ENCODE results near the gene RHO. TPM values are rescaled to one million over a fixed set of nuclear protein-coding genes. Genes with fewer than 3 reads are reported as not detected.

RHO gene
- polyA plus RNA-seq, 3 donors = 0.07 to 0.34 (median 0.10) TPM

DNA sequence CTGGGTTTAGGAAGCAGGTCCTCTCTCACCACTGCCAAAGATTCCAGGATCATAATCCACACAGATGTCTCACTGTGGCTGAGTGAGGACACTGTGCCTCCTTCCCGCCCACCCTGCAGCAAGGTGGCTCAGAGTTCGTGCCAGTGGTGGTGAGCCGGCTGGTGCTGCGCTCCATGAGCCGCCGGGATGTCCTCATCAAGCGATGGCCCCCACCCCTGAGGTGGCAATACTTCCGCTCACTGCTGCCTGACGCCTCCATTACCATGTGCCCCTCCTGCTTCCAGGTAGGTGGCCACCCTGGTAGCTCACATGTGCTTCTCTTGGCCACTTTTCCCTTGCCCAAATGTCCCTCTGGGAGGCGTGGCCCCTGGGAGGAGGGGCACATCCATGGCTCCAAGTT is 9.0 kb upstream of the RHO start:
- DNase-seq = no peak

DNA sequence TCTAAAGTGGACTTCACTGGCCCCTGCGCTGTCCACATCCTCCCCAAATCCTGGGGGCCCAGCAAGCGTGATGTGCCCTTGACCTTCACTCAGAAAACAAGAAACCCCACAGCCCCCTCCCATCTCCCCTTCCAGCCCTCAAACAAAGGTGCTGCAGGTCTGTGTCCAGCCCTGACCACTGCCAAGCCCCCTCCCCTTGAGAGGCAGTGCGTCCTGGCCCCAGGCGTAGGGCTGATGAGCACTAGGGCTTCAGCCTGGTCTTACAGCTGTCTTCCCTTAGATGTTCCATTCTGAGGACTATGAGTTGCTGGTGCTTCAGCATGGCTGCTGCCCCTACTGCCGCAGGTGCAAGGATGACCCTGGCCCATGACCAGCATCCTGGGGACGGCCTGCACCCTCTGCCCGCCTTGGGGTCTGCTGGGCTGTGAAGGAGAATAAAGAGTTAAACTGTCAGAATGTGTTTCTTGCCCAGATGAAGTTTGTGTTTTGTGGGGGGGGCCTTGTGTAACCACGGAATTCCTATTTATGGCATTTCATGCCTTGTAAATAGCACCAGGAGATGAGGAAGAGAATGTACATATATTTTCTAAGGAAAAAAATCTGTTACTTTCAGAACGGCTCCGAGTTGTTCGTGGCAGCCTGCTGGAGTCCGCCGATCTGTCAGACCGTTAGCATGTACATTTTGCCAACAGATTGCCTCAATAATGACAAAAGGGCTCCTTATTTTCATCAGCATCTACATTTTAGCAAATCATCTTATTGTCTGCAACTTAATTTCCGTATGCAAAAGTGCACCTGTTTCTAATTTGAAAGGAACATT is 8.3 kb upstream of the RHO start:
- no peak for DNase-seq

- no peak for DNase-seq
Measured at GRCh38 chr3:129520960-129521359, 7.5 kb upstream of the RHO start.

GRCh38 chr3:129521611-129522010 is 6.8 kb upstream of the RHO start:
- DNase-seq = peak; percentile 17

GRCh38 chr3:129522953-129523352 is 5.5 kb upstream of the RHO start:
- DNase-seq = no peak

DNA sequence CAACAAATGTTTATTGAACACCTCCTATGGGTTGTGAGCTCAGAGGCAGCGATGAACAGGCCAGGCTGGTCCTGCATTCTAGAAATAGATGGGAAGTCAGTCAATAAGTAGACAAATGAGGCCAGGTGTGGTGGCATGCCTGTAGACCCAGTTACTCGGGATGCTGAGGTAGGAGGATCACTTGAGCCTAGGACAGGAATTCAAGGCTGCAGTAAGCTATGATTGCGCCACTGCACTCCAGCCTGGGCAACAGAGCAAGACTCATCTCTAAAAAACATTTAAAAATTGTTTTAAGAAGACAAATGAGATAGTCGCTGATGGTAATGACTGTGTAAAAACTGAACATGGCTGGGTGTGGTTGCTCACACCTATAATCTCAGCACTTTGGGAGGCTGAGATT is 4.4 kb upstream of the RHO start:
- no peak for DNase-seq

- DNase-seq = no peak
Measured at GRCh38 chr3:129525341-129525968, 3.0 kb upstream of the RHO start.

- no peak for DNase-seq
Measured at GRCh38 chr3:129526121-129526900, 2.1 kb upstream of the RHO start.

DNA sequence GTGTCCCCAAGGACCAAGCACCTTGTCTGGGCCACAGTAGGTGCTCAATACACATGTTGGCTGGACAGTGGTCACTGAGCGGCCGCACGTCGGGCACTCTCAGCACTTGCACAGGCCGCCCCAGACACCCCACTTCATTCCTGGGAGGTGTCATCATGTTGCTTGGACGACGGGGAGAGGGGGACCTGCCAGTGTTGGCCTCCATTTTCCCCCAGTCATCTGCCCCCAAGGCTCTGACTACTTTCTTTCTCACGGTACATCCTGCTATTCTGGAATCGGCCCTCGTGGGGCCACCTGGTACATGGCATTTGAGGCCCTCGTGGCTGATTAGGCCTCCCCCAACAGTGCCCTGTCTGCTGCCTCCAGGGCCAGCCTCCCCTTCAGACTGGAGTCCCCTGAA is 1.2 kb upstream of the RHO start:
- no peak for DNase-seq

- DNase-seq = no peak
Measured at GRCh38 chr3:129529436-129530210, 1.2 kb downstream of the RHO start.

DNA sequence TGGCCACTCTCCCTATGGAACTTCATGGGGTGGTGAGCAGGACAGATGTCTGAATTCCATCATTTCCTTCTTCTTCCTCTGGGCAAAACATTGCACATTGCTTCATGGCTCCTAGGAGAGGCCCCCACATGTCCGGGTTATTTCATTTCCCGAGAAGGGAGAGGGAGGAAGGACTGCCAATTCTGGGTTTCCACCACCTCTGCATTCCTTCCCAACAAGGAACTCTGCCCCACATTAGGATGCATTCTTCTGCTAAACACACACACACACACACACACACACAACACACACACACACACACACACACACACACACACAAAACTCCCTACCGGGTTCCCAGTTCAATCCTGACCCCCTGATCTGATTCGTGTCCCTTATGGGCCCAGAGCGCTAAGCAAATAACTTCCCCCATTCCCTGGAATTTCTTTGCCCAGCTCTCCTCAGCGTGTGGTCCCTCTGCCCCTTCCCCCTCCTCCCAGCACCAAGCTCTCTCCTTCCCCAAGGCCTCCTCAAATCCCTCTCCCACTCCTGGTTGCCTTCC is 1.9 kb downstream of the RHO start:
- peak; percentile 33 for DNase-seq

DNA sequence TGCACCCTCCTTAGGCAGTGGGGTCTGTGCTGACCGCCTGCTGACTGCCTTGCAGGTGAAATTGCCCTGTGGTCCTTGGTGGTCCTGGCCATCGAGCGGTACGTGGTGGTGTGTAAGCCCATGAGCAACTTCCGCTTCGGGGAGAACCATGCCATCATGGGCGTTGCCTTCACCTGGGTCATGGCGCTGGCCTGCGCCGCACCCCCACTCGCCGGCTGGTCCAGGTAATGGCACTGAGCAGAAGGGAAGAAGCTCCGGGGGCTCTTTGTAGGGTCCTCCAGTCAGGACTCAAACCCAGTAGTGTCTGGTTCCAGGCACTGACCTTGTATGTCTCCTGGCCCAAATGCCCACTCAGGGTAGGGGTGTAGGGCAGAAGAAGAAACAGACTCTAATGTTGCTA is 2.4 kb downstream of the RHO start:
- DNase-seq = no peak

DNA sequence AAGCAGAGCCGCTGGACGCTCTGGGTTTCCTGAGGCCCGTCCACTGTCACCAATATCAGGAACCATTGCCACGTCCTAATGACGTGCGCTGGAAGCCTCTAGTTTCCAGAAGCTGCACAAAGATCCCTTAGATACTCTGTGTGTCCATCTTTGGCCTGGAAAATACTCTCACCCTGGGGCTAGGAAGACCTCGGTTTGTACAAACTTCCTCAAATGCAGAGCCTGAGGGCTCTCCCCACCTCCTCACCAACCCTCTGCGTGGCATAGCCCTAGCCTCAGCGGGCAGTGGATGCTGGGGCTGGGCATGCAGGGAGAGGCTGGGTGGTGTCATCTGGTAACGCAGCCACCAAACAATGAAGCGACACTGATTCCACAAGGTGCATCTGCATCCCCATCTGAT is 3.3 kb downstream of the RHO start:
- DNase-seq = no peak

DNA sequence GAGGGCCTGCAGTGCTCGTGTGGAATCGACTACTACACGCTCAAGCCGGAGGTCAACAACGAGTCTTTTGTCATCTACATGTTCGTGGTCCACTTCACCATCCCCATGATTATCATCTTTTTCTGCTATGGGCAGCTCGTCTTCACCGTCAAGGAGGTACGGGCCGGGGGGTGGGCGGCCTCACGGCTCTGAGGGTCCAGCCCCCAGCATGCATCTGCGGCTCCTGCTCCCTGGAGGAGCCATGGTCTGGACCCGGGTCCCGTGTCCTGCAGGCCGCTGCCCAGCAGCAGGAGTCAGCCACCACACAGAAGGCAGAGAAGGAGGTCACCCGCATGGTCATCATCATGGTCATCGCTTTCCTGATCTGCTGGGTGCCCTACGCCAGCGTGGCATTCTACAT is 3.8 kb downstream of the RHO start:
- no peak for DNase-seq

DNA sequence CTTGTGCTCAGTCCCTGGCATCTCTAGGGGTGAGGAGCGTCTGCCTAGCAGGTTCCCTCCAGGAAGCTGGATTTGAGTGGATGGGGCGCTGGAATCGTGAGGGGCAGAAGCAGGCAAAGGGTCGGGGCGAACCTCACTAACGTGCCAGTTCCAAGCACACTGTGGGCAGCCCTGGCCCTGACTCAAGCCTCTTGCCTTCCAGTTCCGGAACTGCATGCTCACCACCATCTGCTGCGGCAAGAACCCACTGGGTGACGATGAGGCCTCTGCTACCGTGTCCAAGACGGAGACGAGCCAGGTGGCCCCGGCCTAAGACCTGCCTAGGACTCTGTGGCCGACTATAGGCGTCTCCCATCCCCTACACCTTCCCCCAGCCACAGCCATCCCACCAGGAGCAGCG is 5.0 kb downstream of the RHO start:
- no peak for DNase-seq

GRCh38 chr3:129534428-129535027 is 6.1 kb downstream of the RHO start:
- DNase-seq = peak; percentile 43

- DNase-seq = no peak
Measured at GRCh38 chr3:129535075-129535474, 6.6 kb downstream of the RHO start.

GRCh38 chr3:129536374-129536667 is 7.9 kb downstream of the RHO start:
- no peak for DNase-seq

GRCh38 chr3:129536804-129537203 is 8.4 kb downstream of the RHO start:
- no peak for DNase-seq

GRCh38 chr3:129539206-129539605 is 10.8 kb downstream of the RHO start:
- no peak for DNase-seq

DNA sequence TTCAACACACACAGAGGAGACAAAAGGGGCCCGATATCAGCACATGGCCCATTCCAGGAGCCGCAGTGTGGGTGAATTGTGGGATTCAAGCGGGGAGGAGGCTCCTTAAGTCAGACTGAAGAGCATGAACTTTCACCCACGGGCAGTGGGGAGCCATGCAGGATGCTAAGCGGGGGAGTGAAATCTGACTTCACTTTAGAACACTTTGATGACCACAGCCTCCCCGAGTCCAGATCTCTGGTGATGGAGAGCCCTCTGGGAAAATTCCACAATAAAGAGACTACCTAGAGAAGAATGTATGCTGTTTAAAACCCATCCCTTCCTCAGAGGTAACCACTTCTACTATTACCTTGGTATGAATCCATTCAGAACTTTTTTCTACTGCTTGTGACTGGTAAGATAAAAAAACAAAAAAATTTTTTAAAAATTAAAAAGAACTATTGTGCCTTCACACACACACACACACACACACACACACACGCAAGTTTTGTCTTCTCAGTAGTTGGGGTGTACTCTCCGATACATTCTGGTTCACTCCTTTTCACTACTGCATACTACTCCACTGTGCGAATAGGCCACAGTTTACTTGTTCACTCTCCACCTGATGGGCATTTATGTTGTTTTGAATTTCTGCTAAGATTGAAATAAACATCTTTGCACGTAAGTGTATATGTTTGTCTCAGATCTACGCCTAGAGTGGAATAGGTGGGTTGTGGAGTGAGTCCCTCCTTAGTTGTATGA is 12.5 kb downstream of the RHO start:
- no peak for DNase-seq
